Neural progenitor cell (in vitro differentiated cells): ENCODE results near the gene CARMIL1.

Source experiments
- CTCF ChIP-seq: fragments of 200-600 bp; sonication (generic); IDR thresholded peaks from 2 replicates; pipeline ENCODE4 v1.5.1; 2017; ENCODE audit warnings: antibody characterized with exemption, mild to moderate bottlenecking
- EZH2 ChIP-seq: fragments of 200-600 bp; sonication (generic); IDR thresholded peaks from 2 replicates; pipeline ENCODE4 v1.6.1; 2017; ENCODE audit warnings: antibody characterized with exemption, mild to moderate bottlenecking, moderate library complexity

DNA sequence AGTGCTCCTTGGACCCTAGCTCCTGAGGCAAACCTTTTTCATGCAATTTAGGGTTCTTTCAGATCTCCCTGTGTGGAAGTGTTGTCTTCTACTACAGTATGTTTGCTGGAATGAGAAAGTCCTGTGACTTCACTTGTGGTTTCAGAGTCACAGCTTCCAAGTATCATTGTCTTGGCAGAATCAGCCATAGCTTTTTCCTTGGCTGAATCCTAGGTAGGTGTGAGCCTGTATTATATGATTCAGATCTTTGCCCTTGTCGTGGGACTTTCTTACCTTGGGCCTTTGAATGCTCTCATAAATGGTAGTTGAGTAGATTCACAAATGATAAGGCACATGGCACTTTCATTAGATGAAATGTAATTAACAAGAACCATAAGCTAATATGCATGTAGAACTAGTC, 16.5 kb downstream of the CARMIL1 start:
- TF ChIP-seq CTCF, result no peak
- TF ChIP-seq EZH2, result no peak
